ENCODE results near the gene USP36.

The USP36 gene

DNA sequence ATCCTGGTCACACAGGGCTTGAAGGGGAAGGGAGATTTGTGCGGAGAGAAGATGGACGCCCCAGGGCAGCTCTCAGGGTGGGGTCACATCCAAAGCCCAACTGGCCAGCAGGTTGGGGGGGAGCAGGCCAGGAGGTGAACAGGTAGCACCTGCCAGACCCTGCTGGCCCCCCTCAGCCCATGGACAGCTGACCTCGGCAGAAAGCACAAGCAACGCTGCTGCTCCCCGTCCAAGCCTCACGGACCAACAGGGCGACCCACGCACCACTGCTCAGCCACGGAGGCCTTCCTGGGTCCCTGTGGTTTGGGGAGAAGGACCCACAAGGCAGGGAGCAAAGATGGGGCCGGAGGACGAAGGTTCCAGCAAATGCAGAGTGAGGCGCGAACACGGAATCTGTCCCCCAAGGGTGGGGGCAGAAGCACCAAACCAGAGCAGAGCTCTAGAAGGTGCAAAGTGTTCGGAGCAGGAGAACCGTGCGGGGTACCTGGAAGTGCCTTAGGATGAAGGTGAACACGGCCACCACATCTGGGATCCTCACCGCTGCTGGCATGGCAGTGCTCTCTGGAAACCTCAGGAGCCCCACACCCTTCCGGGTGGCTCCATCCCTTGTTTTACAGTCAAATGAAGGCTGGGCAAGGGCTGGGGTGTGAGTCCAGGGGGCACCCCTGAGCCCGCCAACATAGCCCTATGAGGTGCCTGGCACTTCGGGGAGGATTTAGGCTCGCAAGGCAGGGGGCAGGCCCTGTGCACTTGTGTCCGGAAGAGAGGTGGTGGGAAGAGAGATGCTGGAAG lies 44.5 kb upstream of the USP36 start:
- Histone ChIP-seq H3K9me3 (ENCODE audit: insufficient read depth, low read depth, low read length) (no peaks in the 10 kb centered on the region), H3K36me3 (ENCODE audit: insufficient read depth, low read length) (no peaks in the 10 kb centered on the region), H3K9ac (ENCODE audit: low read depth, low read length, poor library complexity, severe bottlenecking) (no peak overlapping the region), H3K4me2 (ENCODE audit: low read depth, low read length, poor library complexity, severe bottlenecking) (no peak overlapping the region), H3F3A (ENCODE audit: low read depth) (no peaks in the 10 kb centered on the region), H4K20me1 (ENCODE audit: insufficient read depth, low read length, poor library complexity, severe bottlenecking) (no peaks in the 10 kb centered on the region), H3K27me3 (ENCODE audit: insufficient read depth, low read length, poor library complexity, severe bottlenecking) (no peaks in the 10 kb centered on the region), H3K9me2 (replicated peaks; ENCODE audit: low read depth, low read length) (no peaks in the 10 kb centered on the region), H3K4me3 (ENCODE audit: low read length, poor library complexity, severe bottlenecking) (no peak overlapping the region), H3K79me2 (ENCODE audit: insufficient read depth, low read length) (no peaks in the 10 kb centered on the region), H3K4me1 (ENCODE audit: insufficient read depth, low read length, poor library complexity, severe bottlenecking) (no peaks in the 10 kb centered on the region), H2AFZ (ENCODE audit: low read length) (no peak overlapping the region)
- no peak for TF ChIP-seq EZH2phosphoT487 (IDR thresholded peaks at IDR 0.05; ENCODE audit: borderline replicate concordance)
- TF ChIP-seq, protein P1, sequence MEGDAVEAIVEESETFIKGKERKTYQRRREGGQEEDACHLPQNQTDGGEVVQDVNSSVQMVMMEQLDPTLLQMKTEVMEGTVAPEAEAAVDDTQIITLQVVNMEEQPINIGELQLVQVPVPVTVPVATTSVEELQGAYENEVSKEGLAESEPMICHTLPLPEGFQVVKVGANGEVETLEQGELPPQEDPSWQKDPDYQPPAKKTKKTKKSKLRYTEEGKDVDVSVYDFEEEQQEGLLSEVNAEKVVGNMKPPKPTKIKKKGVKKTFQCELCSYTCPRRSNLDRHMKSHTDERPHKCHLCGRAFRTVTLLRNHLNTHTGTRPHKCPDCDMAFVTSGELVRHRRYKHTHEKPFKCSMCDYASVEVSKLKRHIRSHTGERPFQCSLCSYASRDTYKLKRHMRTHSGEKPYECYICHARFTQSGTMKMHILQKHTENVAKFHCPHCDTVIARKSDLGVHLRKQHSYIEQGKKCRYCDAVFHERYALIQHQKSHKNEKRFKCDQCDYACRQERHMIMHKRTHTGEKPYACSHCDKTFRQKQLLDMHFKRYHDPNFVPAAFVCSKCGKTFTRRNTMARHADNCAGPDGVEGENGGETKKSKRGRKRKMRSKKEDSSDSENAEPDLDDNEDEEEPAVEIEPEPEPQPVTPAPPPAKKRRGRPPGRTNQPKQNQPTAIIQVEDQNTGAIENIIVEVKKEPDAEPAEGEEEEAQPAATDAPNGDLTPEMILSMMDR (conservative IDR thresholded peaks at IDR 0.05; ENCODE audit: low read length): no peak

DNA sequence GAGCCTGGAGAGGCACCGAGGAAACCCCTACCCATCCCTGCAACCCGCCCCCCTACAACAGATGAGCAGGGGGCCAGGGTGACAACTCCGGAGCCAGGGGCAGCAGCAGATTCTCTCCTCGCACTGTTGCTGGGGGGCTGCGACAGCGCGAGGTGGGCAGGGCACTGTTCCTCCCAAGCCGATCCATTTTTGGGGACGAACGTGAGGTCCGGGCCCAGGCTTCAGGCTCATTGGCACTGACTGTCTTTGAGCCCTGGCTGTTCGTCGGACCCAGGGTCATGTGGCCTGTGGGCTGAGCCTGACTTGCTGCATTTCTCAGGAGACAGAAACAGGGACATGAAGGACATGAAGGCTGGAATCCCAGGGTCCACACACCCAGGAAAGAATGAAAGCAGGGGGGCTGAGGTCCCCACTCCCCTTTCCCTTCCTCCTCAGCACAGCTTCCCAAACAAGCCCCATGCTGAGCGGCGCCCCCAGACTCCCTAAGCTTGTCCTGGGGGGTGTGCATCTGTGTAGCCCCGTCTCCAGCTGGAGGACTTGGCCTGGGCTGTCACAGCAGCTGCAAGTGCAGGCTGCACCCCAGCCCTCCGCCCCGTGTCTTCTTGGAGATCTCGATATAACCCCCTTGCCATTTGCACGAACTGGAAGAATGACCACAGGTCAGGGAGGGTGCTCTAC lies 43.7 kb upstream of the USP36 start:
- Histone ChIP-seq H3K4me2 (ENCODE audit: low read depth, low read length, poor library complexity, severe bottlenecking) (no peak overlapping the region), H3K9ac (ENCODE audit: low read depth, low read length, poor library complexity, severe bottlenecking) (no peak overlapping the region), H4K20me1 (ENCODE audit: insufficient read depth, low read length, poor library complexity, severe bottlenecking) (no peaks in the 10 kb centered on the region), H3K4me3 (ENCODE audit: low read length, poor library complexity, severe bottlenecking) (no peak overlapping the region), H3K9me2 (replicated peaks; ENCODE audit: low read depth, low read length) (no peaks in the 10 kb centered on the region), H3F3A (ENCODE audit: low read depth) (no peaks in the 10 kb centered on the region), H3K36me3 (ENCODE audit: insufficient read depth, low read length) (no peaks in the 10 kb centered on the region), H3K79me2 (ENCODE audit: insufficient read depth, low read length) (no peaks in the 10 kb centered on the region), H3K9me3 (ENCODE audit: insufficient read depth, low read depth, low read length) (no peaks in the 10 kb centered on the region), H3K27me3 (ENCODE audit: insufficient read depth, low read length, poor library complexity, severe bottlenecking) (no peaks in the 10 kb centered on the region), H3K4me1 (ENCODE audit: insufficient read depth, low read length, poor library complexity, severe bottlenecking) (no peaks in the 10 kb centered on the region), H2AFZ (ENCODE audit: low read length) (no peak overlapping the region)
- TF ChIP-seq EZH2phosphoT487 (IDR thresholded peaks at IDR 0.05; ENCODE audit: borderline replicate concordance): no peak
- TF ChIP-seq, protein P1 (conservative IDR thresholded peaks at IDR 0.05; ENCODE audit: low read length): no peak

GRCh38 chr17:78883533-78884131 lies 43.0 kb upstream of the USP36 start:
- Histone ChIP-seq H2AFZ (ENCODE audit: low read length) (no peak overlapping the region), H3K4me3 (ENCODE audit: low read length, poor library complexity, severe bottlenecking) (no peak overlapping the region), H3K4me1 (ENCODE audit: insufficient read depth, low read length, poor library complexity, severe bottlenecking) (no peaks in the 10 kb centered on the region), H3K36me3 (ENCODE audit: insufficient read depth, low read length) (no peaks in the 10 kb centered on the region), H3K9ac (ENCODE audit: low read depth, low read length, poor library complexity, severe bottlenecking) (no peak overlapping the region), H3F3A (ENCODE audit: low read depth) (no peaks in the 10 kb centered on the region), H3K9me3 (ENCODE audit: insufficient read depth, low read depth, low read length) (no peaks in the 10 kb centered on the region), H3K9me2 (replicated peaks; ENCODE audit: low read depth, low read length) (no peaks in the 10 kb centered on the region), H4K20me1 (ENCODE audit: insufficient read depth, low read length, poor library complexity, severe bottlenecking) (no peaks in the 10 kb centered on the region), H3K27me3 (ENCODE audit: insufficient read depth, low read length, poor library complexity, severe bottlenecking) (no peaks in the 10 kb centered on the region), H3K4me2 (ENCODE audit: low read depth, low read length, poor library complexity, severe bottlenecking) (no peak overlapping the region), H3K79me2 (ENCODE audit: insufficient read depth, low read length) (no peaks in the 10 kb centered on the region)
- TF ChIP-seq, protein P1 (conservative IDR thresholded peaks at IDR 0.05; ENCODE audit: low read length): no peak
- no peak for TF ChIP-seq EZH2phosphoT487 (IDR thresholded peaks at IDR 0.05; ENCODE audit: borderline replicate concordance)

All from Loucy (cell line).